ENCODE measurements around the gene MALSU1.

MALSU1 gene
- total RNA-seq, result 18.5 to 19.6 reads per million in 2 donors

DNA sequence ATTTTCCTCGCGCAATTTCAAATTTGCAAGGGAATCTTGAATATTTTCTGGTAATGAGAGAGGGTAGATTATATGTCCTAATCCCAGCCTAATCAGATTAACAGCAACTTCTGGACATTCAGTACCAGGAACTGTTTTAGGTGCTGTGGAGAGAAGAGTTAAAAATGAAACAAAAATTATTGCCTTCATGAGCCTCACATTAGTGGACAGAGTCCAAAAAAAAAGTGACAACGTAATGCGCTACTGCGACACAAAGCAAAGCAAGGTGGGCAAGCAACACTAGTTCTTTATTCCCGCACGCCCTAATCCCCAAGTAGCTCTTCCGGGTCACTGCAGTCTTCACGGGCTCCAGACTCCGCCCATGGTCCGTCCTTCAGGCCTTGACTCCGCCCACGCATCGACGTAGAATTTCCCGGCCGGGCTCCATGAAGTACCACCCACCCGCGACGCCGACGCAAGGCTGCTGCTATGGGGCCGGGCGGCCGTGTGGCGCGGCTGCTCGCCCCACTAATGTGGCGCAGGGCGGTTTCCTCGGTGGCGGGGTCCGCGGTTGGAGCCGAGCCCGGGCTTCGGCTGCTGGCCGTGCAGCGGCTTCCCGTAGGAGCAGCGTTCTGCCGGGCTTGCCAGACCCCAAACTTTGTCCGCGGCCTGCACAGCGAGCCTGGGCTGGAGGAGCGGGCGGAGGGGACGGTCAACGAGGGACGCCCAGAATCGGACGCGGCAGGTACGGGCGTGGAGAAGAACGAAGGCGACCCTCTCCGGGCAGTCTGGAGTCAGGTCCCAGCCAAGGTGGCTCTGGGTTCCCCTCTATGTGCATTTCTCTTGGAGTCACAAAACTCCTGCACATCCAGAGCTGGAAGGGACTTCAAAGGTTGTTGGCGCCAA is at the start of gene MALSU1:
Gene MALSU1, plus strand, starts transcription at position 455 of the 885 bp plus-strand sequence. Its CDS starts 14 bp downstream, at position 469.
- DNase-seq, result peak; percentile 75

DNA sequence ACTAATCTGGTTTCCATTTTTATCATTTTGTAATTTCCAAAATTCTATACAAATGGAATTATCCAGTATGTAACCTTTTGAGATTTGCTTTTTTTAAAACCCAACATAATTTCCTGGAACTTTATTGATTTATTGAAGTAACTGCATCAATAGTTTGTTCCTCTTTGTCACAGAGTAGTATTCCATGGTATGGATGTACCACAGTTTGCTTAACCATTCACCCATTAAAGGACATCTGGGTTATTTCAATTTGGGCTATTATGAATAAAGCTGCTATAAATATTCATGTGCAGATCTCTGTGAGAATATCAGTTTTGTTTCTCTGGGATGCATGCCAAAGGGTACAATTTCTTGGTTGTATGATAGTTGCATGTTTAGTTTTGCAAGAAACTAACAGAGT is 49.7 kb upstream of the MALSU1 start:
- DNase-seq, result no peak

GRCh38 chr7:23254051-23254681 is 45.0 kb upstream of the MALSU1 start:
- DNase-seq, result no peak

DNA sequence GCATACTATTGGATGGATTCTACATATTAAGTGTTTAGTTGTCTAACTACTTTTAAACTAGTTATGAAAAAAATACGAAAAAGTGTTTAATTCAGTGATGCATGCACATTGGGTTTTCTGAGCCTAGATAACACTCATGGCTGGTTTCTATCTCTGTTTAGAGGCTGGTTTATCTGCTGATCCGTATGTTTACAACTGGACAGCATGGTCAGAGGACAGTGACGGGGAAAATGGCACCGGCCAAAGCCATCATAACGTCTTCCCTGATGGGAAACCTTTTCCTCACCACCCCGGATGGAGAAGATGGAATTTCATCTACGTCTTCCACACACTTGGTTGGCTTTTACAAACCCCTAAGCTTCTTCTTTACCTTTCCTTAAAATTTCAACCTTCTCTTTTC is 42.4 kb upstream of the MALSU1 start:
- DNase-seq, result no peak

- DNase-seq, result no peak
These were observed 38.8 kb upstream of the MALSU1 start for GRCh38 chr7:23260371-23260770.

DNA sequence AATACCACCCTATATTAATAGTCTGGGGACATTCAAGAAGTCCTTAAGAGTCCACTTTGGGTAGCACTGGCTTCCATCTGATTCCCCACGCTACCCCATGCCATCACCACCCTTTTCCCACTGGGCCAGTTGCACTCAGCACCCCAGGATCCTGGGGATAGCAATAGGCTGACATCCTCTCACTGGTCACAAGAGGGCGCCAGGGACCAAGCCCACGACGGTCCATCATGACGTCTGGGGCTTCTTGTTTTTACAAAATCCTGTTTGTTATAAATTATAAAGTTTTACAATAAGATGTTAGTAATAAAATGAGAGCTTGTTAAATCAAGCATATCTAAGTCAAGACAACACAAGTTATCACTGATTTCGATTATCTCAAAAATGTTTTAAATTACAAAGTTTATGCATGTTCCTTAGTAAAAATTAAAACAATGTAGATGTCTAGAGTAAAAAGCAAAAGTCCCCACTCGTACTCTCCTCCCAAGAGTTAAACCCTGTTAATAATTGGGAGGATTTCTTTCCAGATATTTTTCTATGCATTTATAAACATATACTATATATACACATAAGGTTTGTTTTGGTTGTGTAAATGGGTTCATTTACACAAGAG is 37.2 kb upstream of the MALSU1 start:
- no peak for DNase-seq

- no peak for DNase-seq
These were observed 34.2 kb upstream of the MALSU1 start for GRCh38 chr7:23264916-23265458.

DNA sequence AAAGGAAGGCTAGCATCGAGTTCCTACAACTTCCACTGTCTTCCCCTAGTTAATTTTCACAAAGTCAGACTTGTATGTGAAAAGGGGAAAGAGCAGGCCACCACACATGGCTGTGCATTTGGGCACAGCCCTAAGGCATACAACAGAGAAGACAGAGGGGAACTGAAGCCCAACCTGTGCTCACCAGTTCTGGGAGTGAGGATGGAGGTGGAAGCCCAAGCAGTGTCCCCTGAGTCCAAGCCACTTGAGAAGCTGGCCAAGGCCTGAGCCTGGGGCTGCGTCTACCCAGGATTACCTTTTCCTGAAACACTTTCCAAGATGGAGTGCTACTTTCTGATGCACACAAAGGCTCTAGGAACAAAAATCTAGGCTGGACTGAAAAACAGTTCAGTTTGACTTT is 32.2 kb upstream of the MALSU1 start:
- DNase-seq, result no peak

DNA sequence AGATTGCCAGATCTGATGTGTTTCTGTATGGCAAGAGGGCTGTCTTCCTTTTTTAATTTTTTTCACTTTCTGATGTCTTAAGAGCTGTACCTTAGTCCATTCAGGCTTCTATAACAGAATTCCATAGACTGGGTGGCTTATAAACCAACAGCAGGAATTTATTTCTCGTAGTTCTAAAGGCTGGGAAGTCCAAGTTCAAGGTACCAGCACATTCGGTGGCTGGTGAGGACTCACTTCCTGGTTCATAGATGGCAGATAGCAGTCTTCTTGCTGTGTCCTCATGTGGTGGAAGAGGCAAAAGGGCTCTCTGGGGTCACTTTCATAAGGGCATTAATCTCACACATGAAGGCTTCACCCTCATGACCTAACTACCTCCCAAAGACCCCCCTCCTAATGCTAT is 31.8 kb upstream of the MALSU1 start:
- no peak for DNase-seq

- DNase-seq, result no peak
These were observed 31.0 kb upstream of the MALSU1 start for GRCh38 chr7:23268167-23268566.

DNA sequence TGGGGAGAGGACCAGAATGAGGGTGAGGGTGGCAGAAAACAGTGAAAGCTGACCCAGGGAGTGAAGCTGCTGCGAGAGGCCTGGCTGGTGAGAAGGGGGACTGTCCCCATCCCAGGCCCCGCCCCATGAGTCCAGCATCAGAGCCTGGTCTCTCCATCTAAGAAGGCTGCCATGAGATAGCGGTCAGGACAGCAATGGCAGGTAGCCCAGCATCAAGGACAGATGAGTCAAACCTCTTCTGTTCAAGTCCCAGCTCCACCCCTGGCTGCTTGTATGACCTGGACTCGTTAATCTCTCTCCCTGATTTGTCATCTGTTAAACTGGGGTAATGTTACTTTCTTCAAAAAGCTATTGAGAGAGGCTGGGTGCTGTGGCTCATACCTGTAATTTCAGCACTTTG is 30.4 kb upstream of the MALSU1 start:
- DNase-seq, result no peak

DNA sequence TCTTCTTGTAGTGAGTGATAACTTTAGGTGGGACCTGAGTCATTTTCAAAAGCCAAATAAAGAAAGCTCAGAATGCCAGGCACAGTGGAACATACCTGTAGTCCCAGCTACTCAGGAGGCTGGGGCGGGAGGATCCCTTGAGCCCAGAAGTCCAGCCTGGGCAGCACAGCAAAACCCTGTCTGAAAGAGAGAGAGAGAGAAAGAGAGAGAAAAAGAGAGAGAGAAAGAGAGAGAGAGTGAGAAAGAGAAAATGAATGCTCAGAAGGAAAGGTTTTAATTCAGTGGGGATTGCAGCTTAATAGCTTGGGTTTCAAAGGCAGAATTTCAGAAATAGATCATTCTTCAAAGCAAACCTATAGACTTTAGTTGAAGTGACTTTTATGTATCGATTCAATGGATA is 26.9 kb upstream of the MALSU1 start:
- DNase-seq, result no peak

DNA sequence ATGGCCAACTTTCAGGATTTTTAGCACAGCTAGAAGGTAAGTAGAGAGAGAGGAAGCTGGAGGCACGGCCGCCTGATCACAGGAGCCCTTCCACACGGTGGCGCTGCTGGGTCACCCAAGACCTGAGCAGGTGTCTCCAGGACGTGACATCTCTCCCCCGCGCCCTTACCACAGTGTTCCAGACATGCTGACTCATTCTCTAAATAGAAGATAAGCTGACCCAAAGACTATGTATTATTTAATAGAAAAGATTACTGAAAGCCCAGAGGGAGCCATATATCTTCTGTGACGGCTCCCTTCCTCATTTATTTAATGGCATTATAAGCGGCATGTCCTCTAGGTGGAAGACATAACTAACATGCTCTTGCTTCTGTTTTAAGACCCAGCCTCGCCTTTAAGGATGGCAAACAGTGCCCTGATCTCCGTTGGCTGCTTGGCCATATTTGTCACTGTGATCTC is 26.0 kb upstream of the MALSU1 start:
- peak; percentile 38 for DNase-seq

DNA sequence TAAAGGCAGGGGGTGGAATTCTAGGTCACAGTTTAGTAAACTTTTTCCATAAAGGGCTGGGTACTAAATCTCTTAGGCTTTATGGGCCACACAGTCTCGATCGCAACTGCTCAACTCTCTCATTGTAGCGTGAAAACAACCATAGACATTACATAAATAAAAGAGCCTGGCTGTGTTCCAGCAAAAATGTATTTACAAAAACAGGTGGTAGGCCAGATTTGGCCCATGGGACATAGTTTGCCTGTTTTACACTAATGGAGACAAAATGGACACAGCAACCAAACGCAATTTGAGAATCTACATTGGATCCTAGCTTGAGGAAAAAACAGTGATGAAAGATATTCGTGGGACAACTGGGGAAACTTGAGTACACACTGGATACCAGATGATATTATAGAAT is 23.2 kb upstream of the MALSU1 start:
- DNase-seq, result no peak

GRCh38 chr7:23276376-23276775 is 22.8 kb upstream of the MALSU1 start:
- DNase-seq, result no peak

DNA sequence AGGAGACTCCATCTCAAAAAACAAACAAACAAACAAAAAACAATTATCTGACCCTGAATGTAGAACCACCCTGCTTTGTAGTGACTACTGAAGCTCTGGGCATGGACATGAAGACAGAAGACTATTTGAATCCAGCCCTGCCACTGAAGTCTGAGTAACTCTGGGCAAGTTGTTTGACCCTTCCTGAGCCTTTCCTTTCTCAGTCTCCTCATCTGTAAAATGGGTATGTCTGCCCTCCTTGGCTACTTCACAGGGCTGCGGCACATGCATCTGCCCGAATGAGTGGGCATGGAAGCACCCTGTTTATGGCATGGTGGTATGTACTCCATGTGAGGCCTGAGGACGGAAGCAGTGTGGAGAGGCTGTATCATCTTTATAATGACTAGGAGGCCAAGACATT is 22.2 kb upstream of the MALSU1 start:
- DNase-seq, result no peak

- no peak for DNase-seq
These were observed 21.7 kb upstream of the MALSU1 start for GRCh38 chr7:23277359-23277989.

GRCh38 chr7:23279819-23280525 is 19.2 kb upstream of the MALSU1 start:
- DNase-seq, result no peak

GRCh38 chr7:23283086-23283485 is 16.1 kb upstream of the MALSU1 start:
- DNase-seq, result no peak

GRCh38 chr7:23284871-23285270 is 14.3 kb upstream of the MALSU1 start:
- no peak for DNase-seq

DNA sequence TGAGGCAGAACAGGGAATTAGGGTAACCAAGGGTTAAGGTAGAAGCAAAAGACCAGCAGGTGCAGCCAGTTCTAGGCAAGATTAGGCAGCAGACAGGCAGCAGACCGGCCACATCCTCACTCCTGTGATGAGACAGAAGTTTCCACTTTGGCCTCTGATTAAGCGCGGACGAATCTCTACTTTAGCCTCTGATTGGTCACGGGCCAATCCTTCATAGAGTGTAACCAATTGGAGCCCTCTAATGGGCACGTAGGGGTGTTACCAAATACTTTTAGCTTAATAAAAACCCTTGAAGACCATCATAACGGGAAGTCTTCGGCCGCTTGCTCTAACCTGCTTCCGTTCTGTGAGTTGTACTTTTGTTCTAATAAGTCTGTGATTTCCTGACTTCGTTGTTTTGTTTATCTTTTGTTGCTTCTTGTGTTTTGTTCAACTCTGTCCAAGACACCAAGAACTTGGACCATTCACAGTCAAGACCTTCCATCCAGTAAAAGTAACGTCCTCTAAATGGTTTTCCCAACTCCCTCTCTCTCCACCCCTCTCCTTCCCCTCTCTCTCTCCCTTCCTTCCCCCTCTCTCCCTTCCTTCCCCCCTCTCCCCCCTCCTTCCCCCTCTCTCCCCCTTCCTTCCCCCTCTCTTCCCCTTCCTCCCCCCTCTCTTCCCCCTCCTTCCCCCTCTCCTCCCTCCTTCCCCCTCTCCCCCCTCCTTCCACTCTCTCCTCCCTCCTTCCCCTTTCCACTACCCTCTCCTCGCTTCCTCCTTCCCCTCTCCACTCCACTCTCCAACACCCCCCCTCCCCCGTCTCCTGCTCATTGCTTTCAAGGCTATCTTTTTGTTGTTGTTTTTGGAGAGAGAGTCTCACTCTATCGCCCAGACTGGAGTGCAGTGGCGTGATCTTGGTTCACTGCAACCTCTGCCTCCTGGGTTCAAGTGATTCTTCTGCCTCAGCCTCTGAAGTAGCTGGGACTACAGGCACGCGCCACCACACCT is 13.2 kb upstream of the MALSU1 start:
- DNase-seq, result no peak

Measured in activated gamma-delta T cell (primary cell).